ENCODE data around the gene EPM2AIP1. TPM values are rescaled to one million over a fixed set of nuclear protein-coding genes. Genes with fewer than 3 reads are reported as not detected.
A peak's percentile ranks its signal among the peaks of the same experiment; 100 is the strongest.
"Not testable (repeated sequence)": the region's sequence is repeated elsewhere in the genome, so short reads cannot be mapped to it uniquely, and the experiment has no call there.

Gene EPM2AIP1
- total RNA-seq, 4 donors from 2014 or later: 5.4 to 13.4 (median 8.4) TPM

DNA sequence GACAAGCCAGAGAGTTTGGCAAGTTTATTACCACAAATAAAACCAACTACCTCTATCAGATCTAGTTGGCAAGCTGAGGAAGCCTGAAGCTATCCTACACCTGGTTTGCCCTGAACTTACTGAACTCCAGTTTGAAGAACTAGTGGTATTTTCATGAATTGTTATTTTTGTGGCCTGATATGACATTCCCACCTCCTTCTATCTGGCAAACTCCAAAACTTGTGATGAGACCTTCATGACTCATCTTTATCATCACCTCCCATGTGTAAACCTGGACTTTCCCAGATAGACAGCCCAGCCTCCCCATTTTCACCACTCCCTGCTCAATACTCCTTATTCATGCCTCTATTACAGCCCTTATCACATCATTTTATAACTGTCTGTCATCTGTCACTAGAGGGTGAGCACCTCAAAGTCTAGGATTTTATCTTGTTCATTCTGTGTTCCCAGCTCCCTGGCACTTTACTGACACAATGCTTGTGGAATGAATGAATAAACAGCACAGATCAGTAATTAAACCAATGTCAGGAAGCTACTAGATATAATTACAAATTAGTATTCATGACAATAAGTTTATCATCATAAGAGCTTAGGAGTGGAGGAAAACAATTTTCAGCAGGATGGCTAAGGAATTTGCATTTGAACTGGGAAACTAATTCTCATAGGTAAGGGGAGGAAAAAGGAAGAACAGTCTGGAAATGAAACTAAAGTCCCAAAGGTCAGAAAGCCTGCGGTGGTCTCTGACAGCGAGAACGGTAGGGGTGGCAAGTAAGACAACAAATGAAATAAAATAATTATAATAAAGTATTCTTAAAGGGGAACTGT, 34.9 kb downstream of the EPM2AIP1 start:
- 45 to 60% methylated on average over 3 of the region's 3 CpGs for WGBS, 2 donors
- intact Hi-C loops (cut with DNase I; ENCODE audit: low total_unique reads): loop anchor here (10.0 kb wide), 1 partner anchor 223 kb away; no protein-coding TSS in a partner anchor
- TF ChIP-seq, protein P1, sequence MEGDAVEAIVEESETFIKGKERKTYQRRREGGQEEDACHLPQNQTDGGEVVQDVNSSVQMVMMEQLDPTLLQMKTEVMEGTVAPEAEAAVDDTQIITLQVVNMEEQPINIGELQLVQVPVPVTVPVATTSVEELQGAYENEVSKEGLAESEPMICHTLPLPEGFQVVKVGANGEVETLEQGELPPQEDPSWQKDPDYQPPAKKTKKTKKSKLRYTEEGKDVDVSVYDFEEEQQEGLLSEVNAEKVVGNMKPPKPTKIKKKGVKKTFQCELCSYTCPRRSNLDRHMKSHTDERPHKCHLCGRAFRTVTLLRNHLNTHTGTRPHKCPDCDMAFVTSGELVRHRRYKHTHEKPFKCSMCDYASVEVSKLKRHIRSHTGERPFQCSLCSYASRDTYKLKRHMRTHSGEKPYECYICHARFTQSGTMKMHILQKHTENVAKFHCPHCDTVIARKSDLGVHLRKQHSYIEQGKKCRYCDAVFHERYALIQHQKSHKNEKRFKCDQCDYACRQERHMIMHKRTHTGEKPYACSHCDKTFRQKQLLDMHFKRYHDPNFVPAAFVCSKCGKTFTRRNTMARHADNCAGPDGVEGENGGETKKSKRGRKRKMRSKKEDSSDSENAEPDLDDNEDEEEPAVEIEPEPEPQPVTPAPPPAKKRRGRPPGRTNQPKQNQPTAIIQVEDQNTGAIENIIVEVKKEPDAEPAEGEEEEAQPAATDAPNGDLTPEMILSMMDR (IDR thresholded peaks at IDR 0.05): no peak
- no peak for TF ChIP-seq POLR2A (IDR thresholded peaks at IDR 0.05)
- no peak for DNase-seq (ENCODE audit: low spot score in 2 of 2)
- H3K4me3 ChIP-seq (ENCODE audit: low read depth, poor library complexity, severe bottlenecking): no peak overlapping the region

DNA sequence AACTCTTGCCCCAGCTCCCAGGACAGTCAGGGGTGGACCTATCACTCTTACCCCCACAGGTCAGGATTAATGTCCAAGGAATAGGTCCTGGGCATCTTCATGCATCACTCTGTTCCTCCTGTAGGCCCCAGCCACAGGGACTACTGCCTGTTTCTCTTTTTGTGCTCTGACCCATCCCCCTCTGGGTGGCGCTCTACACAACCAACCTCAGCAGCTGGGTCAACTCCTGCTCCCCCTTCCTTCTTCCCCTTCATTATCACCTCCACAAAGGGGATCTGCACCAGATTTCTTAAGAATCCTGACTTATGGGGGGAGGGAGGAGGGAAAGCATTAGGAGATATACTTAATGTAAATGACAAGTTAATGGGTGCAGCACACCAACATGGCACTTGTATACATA, 35.9 kb downstream of the EPM2AIP1 start:
- WGBS, 2 donors: 88 to 91% methylated on average over 1 of the region's 1 CpG
- no peak overlapping the region for H3K4me3 ChIP-seq (ENCODE audit: low read depth, poor library complexity, severe bottlenecking)
- TF ChIP-seq POLR2A (IDR thresholded peaks at IDR 0.05): no peak
- TF ChIP-seq, protein P1 (IDR thresholded peaks at IDR 0.05): no peak
- intact Hi-C loops (cut with DNase I; ENCODE audit: low total_unique reads): loop anchor here (10.0 kb wide), 1 partner anchor 222 kb away; no protein-coding TSS in a partner anchor
- no peak for DNase-seq (ENCODE audit: low spot score in 2 of 2)

DNA sequence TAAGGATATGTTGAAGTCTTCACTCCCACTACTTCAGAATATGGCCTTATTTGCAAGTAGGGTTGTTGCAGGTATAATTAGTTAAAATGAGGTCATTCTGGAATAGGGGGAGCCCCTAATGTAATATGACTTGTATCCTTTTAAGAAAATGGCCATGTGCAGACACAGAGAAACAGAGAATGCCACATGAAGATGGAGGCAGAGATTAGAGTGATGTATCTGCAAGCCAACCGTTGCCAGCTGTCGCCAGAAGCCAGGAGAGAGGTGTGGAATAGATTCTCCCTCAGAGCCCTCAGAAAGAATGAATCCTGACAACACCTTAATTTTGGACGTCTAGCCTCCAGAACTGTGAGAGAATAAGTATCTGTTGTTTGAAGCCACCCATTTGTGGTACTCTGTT, 36.8 kb downstream of the EPM2AIP1 start:
- TF ChIP-seq POLR2A (IDR thresholded peaks at IDR 0.05): no peak
- TF ChIP-seq, protein P1 (IDR thresholded peaks at IDR 0.05): no peak
- intact Hi-C loops (cut with DNase I; ENCODE audit: low total_unique reads): loop anchor here (10.0 kb wide), 1 partner anchor 221 kb away; no protein-coding TSS in a partner anchor
- DNase-seq (ENCODE audit: low spot score in 2 of 2): peak in 1 of 2 donors; percentile 32
- WGBS, 2 donors: 88 to 90% methylated on average over 3 of the region's 3 CpGs
- no peak overlapping the region for H3K4me3 ChIP-seq (ENCODE audit: low read depth, poor library complexity, severe bottlenecking)

DNA sequence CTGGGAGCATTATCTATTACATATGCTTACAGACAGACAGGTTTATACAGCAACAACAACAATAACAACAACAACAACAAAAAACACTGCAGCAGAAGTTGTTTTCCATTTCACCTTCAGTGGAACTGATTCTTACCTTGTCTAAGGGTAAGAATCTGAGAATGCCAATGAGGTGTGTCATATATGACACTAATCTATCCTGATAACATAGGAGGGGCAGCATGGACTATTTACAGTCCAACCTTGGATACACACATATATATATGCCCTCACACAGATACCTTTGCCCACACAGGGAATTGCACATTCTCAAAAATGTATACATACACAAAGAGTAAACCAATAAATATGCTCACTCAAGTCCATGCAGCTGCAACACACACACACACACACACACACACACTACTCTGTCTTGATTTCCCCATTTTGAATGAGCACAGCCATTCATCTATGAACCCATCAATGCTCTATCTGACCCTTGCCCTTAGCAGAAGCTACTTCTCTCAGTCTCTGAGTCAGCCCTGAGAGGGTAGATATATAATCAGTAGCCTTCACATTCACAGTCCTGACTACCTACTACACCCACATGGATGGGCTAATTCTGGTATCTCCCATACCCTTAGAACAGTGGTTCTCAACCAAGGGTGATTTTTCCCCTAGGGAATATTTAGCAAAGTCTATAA, 38.3 kb downstream of the EPM2AIP1 start:
- no peak for DNase-seq (ENCODE audit: low spot score in 2 of 2)
- intact Hi-C loops (cut with DNase I; ENCODE audit: low total_unique reads): loop anchor here (10.0 kb wide), 1 partner anchor 220 kb away; no protein-coding TSS in a partner anchor
- TF ChIP-seq POLR2A (IDR thresholded peaks at IDR 0.05): no peak
- TF ChIP-seq, protein P1 (IDR thresholded peaks at IDR 0.05): no peak
- H3K4me3 ChIP-seq (ENCODE audit: low read depth, poor library complexity, severe bottlenecking): no peak overlapping the region

DNA sequence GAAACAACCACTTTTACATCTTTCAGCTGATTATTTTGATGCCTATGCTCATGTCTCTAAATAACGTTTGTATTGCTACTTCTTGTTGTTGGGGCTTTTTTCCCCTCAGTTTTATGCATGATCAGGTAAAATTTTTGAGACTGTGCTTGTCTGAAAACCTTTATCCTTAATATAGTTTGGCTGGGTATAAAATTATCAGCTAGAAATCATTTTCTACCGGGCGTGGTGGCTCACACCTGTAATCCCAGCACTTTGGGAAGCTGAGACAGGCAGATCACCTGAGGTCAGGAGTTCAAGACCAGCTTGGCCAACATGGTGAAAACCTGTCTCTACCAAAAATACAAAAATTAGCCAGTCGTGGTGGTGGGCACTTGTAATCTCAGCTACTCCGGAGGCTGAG, 45.1 kb downstream of the EPM2AIP1 start:
- peak in 1 of 2 donors; percentile 34 for DNase-seq (ENCODE audit: low spot score in 2 of 2)
- H3K4me3 ChIP-seq (ENCODE audit: low read depth, poor library complexity, severe bottlenecking); intact Hi-C loops (cut with DNase I; ENCODE audit: low total_unique reads): not testable (repeated sequence)
- WGBS, 2 donors: 94 to 95% methylated on average over 5 of the region's 5 CpGs

DNA sequence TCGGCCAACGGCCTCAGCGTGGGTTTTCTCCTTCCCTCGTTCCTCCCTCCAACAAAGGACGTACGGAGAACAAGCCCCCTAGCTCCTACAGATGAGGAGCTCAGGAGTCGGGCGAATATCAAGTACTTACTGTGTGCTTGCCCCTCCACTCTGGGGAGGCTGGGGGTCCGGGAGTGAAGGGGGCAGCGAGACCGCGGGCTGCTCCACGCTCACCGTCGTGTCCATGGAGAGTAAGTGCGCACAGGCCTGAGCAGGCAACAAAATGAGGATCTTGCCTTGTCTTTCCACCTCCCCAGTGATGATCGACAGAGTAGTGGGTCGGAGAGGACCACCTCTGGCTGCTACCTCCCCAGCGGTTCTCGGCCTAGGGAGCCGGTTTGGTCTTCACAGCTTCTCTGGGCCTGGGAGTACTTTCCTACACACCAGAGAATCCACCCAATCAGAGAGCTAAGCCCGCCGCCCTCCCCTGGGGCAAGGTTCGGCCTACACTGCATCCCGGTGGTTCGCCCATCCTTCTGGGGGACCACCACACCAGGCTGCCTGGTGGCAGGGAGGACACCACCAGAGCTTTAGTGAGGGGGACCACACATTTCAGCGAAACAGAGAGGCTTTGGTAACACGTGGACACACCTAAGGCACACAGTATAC, 47.5 kb downstream of the EPM2AIP1 start:
- no peak overlapping the region for H3K4me3 ChIP-seq (ENCODE audit: low read depth, poor library complexity, severe bottlenecking)
- TF ChIP-seq, protein P1 (IDR thresholded peaks at IDR 0.05): no peak
- TF ChIP-seq POLR2A (IDR thresholded peaks at IDR 0.05): no peak
- WGBS, 2 donors: 74 to 76% methylated on average over 28 of the region's 28 CpGs
- peak in 1 of 2 donors; percentile 82 for DNase-seq (ENCODE audit: low spot score in 2 of 2)
- intact Hi-C loops (cut with DNase I; ENCODE audit: low total_unique reads): no loop called here
